Large intestine (tissue), 3 donors: ENCODE measurements around the gene KRT32. TPM values are rescaled to one million over a fixed set of nuclear protein-coding genes. Genes with fewer than 3 reads are reported as not detected.

Experiments used
- DNase-seq, 2 donors: peaks; one replicate each; pipeline versions ENCODE4 v3.0.0 to v3.0.0-alpha.2; 2013
- H3K27ac ChIP-seq: one replicate; pipeline ENCODE4 v1.5.1; 2013; ENCODE audit warnings: low read length
- H3K27me3 ChIP-seq: 2 replicates; pipeline ENCODE4 v1.6.1; 2013; ENCODE audit warnings: low read length; ENCODE audit not compliant: control insufficient read depth, insufficient read depth
- H3K36me3 ChIP-seq: 2 replicates; pipeline ENCODE4 v1.6.1; 2013; ENCODE audit warnings: low read length; ENCODE audit not compliant: control insufficient read depth, insufficient read depth
- H3K4me1 ChIP-seq: one replicate; pipeline ENCODE4 v1.6.1; 2013; ENCODE audit warnings: low read length; ENCODE audit not compliant: control insufficient read depth, insufficient read depth
- H3K4me3 ChIP-seq: one replicate; pipeline ENCODE4 v1.5.1; 2013; ENCODE audit warnings: low read length
- H3K9me3 ChIP-seq: one replicate; pipeline ENCODE4 v1.6.1; 2013; ENCODE audit warnings: mild to moderate bottlenecking, low read depth, low read length, moderate library complexity; ENCODE audit not compliant: control insufficient read depth
- WGBS: methylation state at CpG from one replicate; pipeline ENCODE4 v1.1.5; 2013; ENCODE audit warnings: low lambda C conversion rate; ENCODE audit not compliant: insufficient coverage; 5-methylcytosine and 5-hydroxymethylcytosine counted together
- polyA plus RNA-seq: library from polyadenylated mRNA; unstranded; fragments of 120-200 nt; gene quantifications from one replicate; pipeline ENCODE4 v1.2.1, GENCODE V29; 2013

KRT32 gene
- polyA plus RNA-seq, 1 donor, result not detected

- H3K4me3 ChIP-seq, result no peak overlapping the region
- H3K36me3 ChIP-seq, result no peaks in the 10 kb centered on the region
- H3K27me3 ChIP-seq, result peaks cover 19% of the 10 kb centered on the region
- H3K27ac ChIP-seq, result no peak overlapping the region
- no peak for DNase-seq
- no peaks in the 10 kb centered on the region for H3K9me3 ChIP-seq
- WGBS, result no CpG with 5 or more reads among the region's 9 CpGs
- no peaks in the 10 kb centered on the region for H3K4me1 ChIP-seq
Measured at GRCh38 chr17:41483531-41483930, 16.3 kb upstream of the KRT32 start.

GRCh38 chr17:41481036-41481435, 13.8 kb upstream of the KRT32 start, which contains the start of gene KRT35:
TSS of gene KRT35 (minus strand) at chr17:41481151. CDS start at chr17:41481097, 54 bp downstream.
- Histone ChIP-seq H3K27ac (no peak within 1 kb of the TSS), H3K9me3 (no peaks in the 10 kb centered on the region), H3K4me3 (no peak within 1 kb of the TSS), H3K36me3 (no peaks in the 10 kb centered on the region), H3K4me1 (no peaks in the 10 kb centered on the region), H3K27me3 (peaks cover 8% of the 10 kb centered on the region)
- DNase-seq, result no peak
- no CpG with 5 or more reads among the region's 2 CpGs for WGBS

- no peak for DNase-seq
- Histone ChIP-seq H3K36me3 (no peaks in the 10 kb centered on the region), H3K27me3 (peaks cover 4% of the 10 kb centered on the region), H3K4me1 (no peaks in the 10 kb centered on the region), H3K4me3 (no peak overlapping the region), H3K27ac (no peak overlapping the region), H3K9me3 (no peaks in the 10 kb centered on the region)
- no CpG with 5 or more reads among the region's 10 CpGs for WGBS
Measured at GRCh38 chr17:41480581-41480980, 13.4 kb upstream of the KRT32 start.

GRCh38 chr17:41480136-41480535, 12.9 kb upstream of the KRT32 start:
- Histone ChIP-seq H3K36me3 (no peaks in the 10 kb centered on the region), H3K4me3 (no peak overlapping the region), H3K27me3 (peaks cover 4% of the 10 kb centered on the region), H3K4me1 (no peaks in the 10 kb centered on the region), H3K27ac (no peak overlapping the region), H3K9me3 (no peaks in the 10 kb centered on the region)
- DNase-seq, result no peak
- WGBS, result no CpG with 5 or more reads among the region's 2 CpGs

- Histone ChIP-seq H3K27me3 (peaks cover 2% of the 10 kb centered on the region), H3K9me3 (no peaks in the 10 kb centered on the region), H3K36me3 (no peaks in the 10 kb centered on the region), H3K4me1 (no peaks in the 10 kb centered on the region), H3K4me3 (no peak overlapping the region), H3K27ac (no peak overlapping the region)
- WGBS, result no CpG with 5 or more reads among the region's 8 CpGs
- no peak for DNase-seq
Measured at GRCh38 chr17:41478237-41478636, 11.1 kb upstream of the KRT32 start.

- Histone ChIP-seq H3K4me1 (no peaks in the 10 kb centered on the region), H3K27me3 (peaks cover 2% of the 10 kb centered on the region), H3K9me3 (no peaks in the 10 kb centered on the region), H3K36me3 (no peaks in the 10 kb centered on the region), H3K27ac (no peak overlapping the region), H3K4me3 (no peak overlapping the region)
- no CpG with 5 or more reads among the region's 22 CpGs for WGBS
- no peak for DNase-seq
Measured at GRCh38 chr17:41476866-41477815, 10.0 kb upstream of the KRT32 start.

- no peak overlapping the region for H3K4me3 ChIP-seq
- no CpG with 5 or more reads among the region's 4 CpGs for WGBS
Measured at GRCh38 chr17:41475421-41475820, 8.2 kb upstream of the KRT32 start.

GRCh38 chr17:41474863-41475262, 7.7 kb upstream of the KRT32 start:
- Histone ChIP-seq H3K4me3 (no peak overlapping the region), H3K4me1 (no peaks in the 10 kb centered on the region), H3K27me3 (peaks cover 2% of the 10 kb centered on the region), H3K9me3 (no peaks in the 10 kb centered on the region), H3K36me3 (no peaks in the 10 kb centered on the region), H3K27ac (no peak overlapping the region)
- DNase-seq, result no peak
- WGBS, result no CpG with 5 or more reads among the region's 8 CpGs

More at GRCh38 chr17:41475421-41475820, 8.2 kb upstream of the KRT32 start:
- Histone ChIP-seq H3K4me1 (no peaks in the 10 kb centered on the region), H3K27me3 (peaks cover 2% of the 10 kb centered on the region), H3K36me3 (no peaks in the 10 kb centered on the region), H3K27ac (no peak overlapping the region), H3K9me3 (no peaks in the 10 kb centered on the region)
- no peak for DNase-seq

GRCh38 chr17:41468346-41468745, 1.2 kb upstream of the KRT32 start:
- H3K27me3 ChIP-seq, result no peaks in the 10 kb centered on the region
- no peak overlapping the region for H3K27ac ChIP-seq
- no peak overlapping the region for H3K4me3 ChIP-seq
- DNase-seq, result no peak
- no peaks in the 10 kb centered on the region for H3K36me3 ChIP-seq
- no peaks in the 10 kb centered on the region for H3K4me1 ChIP-seq
- H3K9me3 ChIP-seq, result no peaks in the 10 kb centered on the region

GRCh38 chr17:41467561-41467960, 375 bp upstream of the KRT32 start:
- Histone ChIP-seq H3K9me3 (no peaks in the 10 kb centered on the region), H3K4me3 (no peak overlapping the region)
- WGBS, result no CpG with 5 or more reads among the region's 4 CpGs

GRCh38 chr17:41464682-41465081, 2.5 kb downstream of the KRT32 start:
- H3K4me1 ChIP-seq, result no peaks in the 10 kb centered on the region
- no peak overlapping the region for H3K27ac ChIP-seq
- no peaks in the 10 kb centered on the region for H3K36me3 ChIP-seq
- no peak overlapping the region for H3K4me3 ChIP-seq
- H3K9me3 ChIP-seq, result no peaks in the 10 kb centered on the region
- DNase-seq, result no peak
- no CpG with 5 or more reads among the region's 6 CpGs for WGBS
- peaks cover 2% of the 10 kb centered on the region for H3K27me3 ChIP-seq

More at GRCh38 chr17:41467561-41467960, 375 bp upstream of the KRT32 start:
- Histone ChIP-seq H3K4me1 (no peaks in the 10 kb centered on the region), H3K27me3 (no peaks in the 10 kb centered on the region), H3K27ac (no peak overlapping the region), H3K36me3 (no peaks in the 10 kb centered on the region)
- DNase-seq, result no peak
